WTC11 (cell line): ENCODE measurements around the gene FAM76B.

ENCODE experiments used
- ATF2 ChIP-seq: sonication (generic); formaldehyde crosslinking; IDR thresholded peaks from 2 replicates; pipeline ENCODE4 v1.8.1; 2022; ENCODE audit warnings: low read depth, missing genetic modification reagents, borderline replicate concordance
- ATF3 ChIP-seq: sonication (generic); formaldehyde crosslinking; conservative IDR thresholded peaks from 2 replicates; pipeline ENCODE4 v1.8.1; 2022; ENCODE audit warnings: mild to moderate bottlenecking, missing genetic modification reagents
- FOXP1 ChIP-seq: sonication (generic); formaldehyde crosslinking; IDR thresholded peaks from 2 replicates; pipeline ENCODE4 v1.8.0; 2022; ENCODE audit warnings: missing genetic modification reagents, mild to moderate bottlenecking, moderate library complexity, borderline replicate concordance
- TEAD1 ChIP-seq: sonication (generic); formaldehyde crosslinking; IDR thresholded peaks from 2 replicates; pipeline ENCODE4 v1.8.0; 2022; ENCODE audit warnings: mild to moderate bottlenecking, missing genetic modification reagents
- TEAD4 ChIP-seq: sonication (generic); formaldehyde crosslinking; IDR thresholded peaks from 2 replicates; pipeline ENCODE4 v1.8.0; 2022; ENCODE audit warnings: mild to moderate bottlenecking, missing genetic modification reagents
- TF ChIP-seq, protein P1 (sequence below): fragments of 200-600 bp; IDR thresholded peaks from 2 replicates; pipeline ENCODE4 v1.8.0; 2022; ENCODE audit warnings: antibody characterized with exemption
- TF ChIP-seq, protein P2 (sequence below): sonication (generic); formaldehyde crosslinking; IDR thresholded peaks from 2 replicates; pipeline ENCODE4 v1.8.1; 2023; ENCODE audit warnings: mild to moderate bottlenecking, missing genetic modification reagents, moderate library complexity

DNA sequence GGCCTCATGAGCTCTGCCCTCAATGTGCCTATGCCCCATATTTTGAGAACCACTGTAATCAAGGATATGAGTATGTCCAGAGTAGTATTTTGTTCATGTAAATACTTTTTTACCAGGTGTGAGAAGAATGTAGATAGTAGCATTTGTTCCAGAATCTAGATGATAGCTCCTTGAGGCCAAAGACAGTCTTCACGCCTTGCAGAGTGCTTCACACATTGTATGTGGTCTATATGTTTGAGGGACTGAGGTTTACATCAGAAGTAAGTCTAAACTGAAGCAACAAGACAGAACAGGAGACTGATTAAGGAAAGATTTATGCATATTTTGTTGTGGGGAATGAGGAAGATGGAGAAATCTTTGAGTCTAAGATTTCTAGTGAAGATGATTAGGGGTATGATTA, 13.2 kb upstream of the FAM76B start:
- TF ChIP-seq ATF3 (CRISPR knock-in tag): no peak
- TF ChIP-seq FOXP1 (CRISPR knock-in tag): no peak
- TF ChIP-seq, protein P1, sequence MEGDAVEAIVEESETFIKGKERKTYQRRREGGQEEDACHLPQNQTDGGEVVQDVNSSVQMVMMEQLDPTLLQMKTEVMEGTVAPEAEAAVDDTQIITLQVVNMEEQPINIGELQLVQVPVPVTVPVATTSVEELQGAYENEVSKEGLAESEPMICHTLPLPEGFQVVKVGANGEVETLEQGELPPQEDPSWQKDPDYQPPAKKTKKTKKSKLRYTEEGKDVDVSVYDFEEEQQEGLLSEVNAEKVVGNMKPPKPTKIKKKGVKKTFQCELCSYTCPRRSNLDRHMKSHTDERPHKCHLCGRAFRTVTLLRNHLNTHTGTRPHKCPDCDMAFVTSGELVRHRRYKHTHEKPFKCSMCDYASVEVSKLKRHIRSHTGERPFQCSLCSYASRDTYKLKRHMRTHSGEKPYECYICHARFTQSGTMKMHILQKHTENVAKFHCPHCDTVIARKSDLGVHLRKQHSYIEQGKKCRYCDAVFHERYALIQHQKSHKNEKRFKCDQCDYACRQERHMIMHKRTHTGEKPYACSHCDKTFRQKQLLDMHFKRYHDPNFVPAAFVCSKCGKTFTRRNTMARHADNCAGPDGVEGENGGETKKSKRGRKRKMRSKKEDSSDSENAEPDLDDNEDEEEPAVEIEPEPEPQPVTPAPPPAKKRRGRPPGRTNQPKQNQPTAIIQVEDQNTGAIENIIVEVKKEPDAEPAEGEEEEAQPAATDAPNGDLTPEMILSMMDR: no peak
- no peak for TF ChIP-seq TEAD1 (CRISPR knock-in tag)
- no peak for TF ChIP-seq TEAD4
- TF ChIP-seq ATF2: no peak
- TF ChIP-seq, protein P2, sequence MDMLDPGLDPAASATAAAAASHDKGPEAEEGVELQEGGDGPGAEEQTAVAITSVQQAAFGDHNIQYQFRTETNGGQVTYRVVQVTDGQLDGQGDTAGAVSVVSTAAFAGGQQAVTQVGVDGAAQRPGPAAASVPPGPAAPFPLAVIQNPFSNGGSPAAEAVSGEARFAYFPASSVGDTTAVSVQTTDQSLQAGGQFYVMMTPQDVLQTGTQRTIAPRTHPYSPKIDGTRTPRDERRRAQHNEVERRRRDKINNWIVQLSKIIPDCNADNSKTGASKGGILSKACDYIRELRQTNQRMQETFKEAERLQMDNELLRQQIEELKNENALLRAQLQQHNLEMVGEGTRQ (CRISPR knock-in tag): no peak
